HepG2 (cell line): ENCODE results near the gene SRSF2. TPM values are rescaled to one million over a fixed set of nuclear protein-coding genes. Genes with fewer than 3 reads are reported as not detected.

ENCODE experiments used
- DMAP1 ChIP-seq: IDR thresholded peaks from 2 replicates; pipeline ENCODE4 v1.6.1; 2016
- GABPB1 ChIP-seq: IDR thresholded peaks from 2 replicates; pipeline ENCODE4 v1.6.1; 2016; ENCODE audit warnings: mild to moderate bottlenecking, missing genetic modification reagents, moderate library complexity, missing compliant biosample characterization
- GPN1 ChIP-seq: sonication (generic); formaldehyde crosslinking; IDR thresholded peaks from 2 replicates; pipeline ENCODE4 v1.5.1; 2020; ENCODE audit warnings: missing genetic modification reagents, borderline replicate concordance
- IKZF1 ChIP-seq: fragments of 450-650 bp; IDR thresholded peaks from 2 replicates; pipeline ENCODE4 v1.7.1; 2016
- KAT8 ChIP-seq: IDR thresholded peaks from 2 replicates; pipeline ENCODE4 v1.6.1; 2016; ENCODE audit warnings: missing genetic modification reagents, missing compliant biosample characterization
- KDM1A ChIP-seq: IDR thresholded peaks from 2 replicates; pipeline ENCODE4 v1.6.1; 2016; ENCODE audit warnings: missing compliant biosample characterization
- MIER2 ChIP-seq: IDR thresholded peaks from 2 replicates; pipeline ENCODE4 v1.6.1; 2016; ENCODE audit warnings: missing biosample characterization, missing genetic modification reagents
- MZF1 ChIP-seq: sonication (generic); formaldehyde crosslinking; IDR thresholded peaks from 2 replicates; pipeline ENCODE4 v1.8.1; 2023; ENCODE audit warnings: mild to moderate bottlenecking, missing genetic modification reagents, borderline replicate concordance
- SIN3A ChIP-seq: IDR thresholded peaks from 2 replicates; pipeline ENCODE4 v1.6.1; 2011; ENCODE audit warnings: low read depth, mild to moderate bottlenecking, control low read depth, low read length, borderline replicate concordance
- TBP ChIP-seq: sonication (generic); formaldehyde crosslinking; IDR thresholded peaks from 2 replicates; pipeline ENCODE4 v1.5.0; 2020; ENCODE audit warnings: missing genetic modification reagents
- TCF7 ChIP-seq: sonication (generic); IDR thresholded peaks from 2 replicates; pipeline ENCODE4 v1.6.1; 2016; ENCODE audit warnings: antibody characterized with exemption, low read depth
- ZNF329 ChIP-seq: sonication (generic); formaldehyde crosslinking; IDR thresholded peaks from 2 replicates; pipeline ENCODE4 v1.9.0; 2021; ENCODE audit warnings: low read depth, mild to moderate bottlenecking, missing genetic modification reagents
- ZNF557 ChIP-seq: sonication (generic); formaldehyde crosslinking; IDR thresholded peaks from 2 replicates; pipeline ENCODE4 v1.4.0; 2020; ENCODE audit warnings: missing genetic modification reagents
- ZNF572 ChIP-seq: sonication (generic); formaldehyde crosslinking; IDR thresholded peaks from 2 replicates; pipeline ENCODE4 v1.5.1; 2020; ENCODE audit warnings: mild to moderate bottlenecking, missing genetic modification reagents
- polyA plus RNA-seq, 8 experiments: library from polyadenylated mRNA; depleted of rRNA in 3 of 8; stranded (reverse) in 7 of 8; unstranded in 1 of 8; fragments of >200 nt; fragmentation: Illumina TruSeq in 4 of 8; extraction: Trizol in 4 of 8; gene quantifications; 2 replicates each; pipeline versions ENCODE4 v1.2.1 to v1.2.3, GENCODE V29; 2011 to 2016; ENCODE audit warnings: low read depth in 4 of 8, missing spikeins in 1 of 8, mixed read lengths in 1 of 8; ENCODE audit not compliant: insufficient read depth in 1 of 8
- total RNA-seq, 5 experiments: library from RNA; depleted of rRNA; stranded (reverse); fragments of >200 nt; fragmentation: Illumina TruSeq; extraction: Trizol; gene quantifications; 2 replicates each; pipeline ENCODE4 v1.2.3, GENCODE V29; 2016; ENCODE audit warnings: low read depth in 1 of 5
- TF ChIP-seq, protein P1 (sequence below): sonication (generic); formaldehyde crosslinking; IDR thresholded peaks from 2 replicates; pipeline ENCODE4 v1.4.0; 2020; ENCODE audit warnings: missing genetic modification reagents
- TF ChIP-seq, protein P2 (sequence below): sonication (generic); formaldehyde crosslinking; IDR thresholded peaks from 2 replicates; pipeline ENCODE4 v1.9.0; 2022; ENCODE audit warnings: low read depth, missing genetic modification reagents
- TF ChIP-seq, protein P3 (sequence below): sonication (generic); formaldehyde crosslinking; IDR thresholded peaks from 2 replicates; pipeline ENCODE4 v1.5.0; 2020; ENCODE audit warnings: mild to moderate bottlenecking, missing genetic modification reagents, borderline replicate concordance
- TF ChIP-seq, protein P4 (sequence below): sonication (generic); formaldehyde crosslinking; IDR thresholded peaks from 2 replicates; pipeline ENCODE4 v1.8.0; 2022; ENCODE audit warnings: low read depth, missing genetic modification reagents
- TF ChIP-seq, protein P5 (sequence below): sonication (generic); formaldehyde crosslinking; IDR thresholded peaks from 2 replicates; pipeline ENCODE4 v1.4.0; 2020; ENCODE audit warnings: mild to moderate bottlenecking, low read depth, missing genetic modification reagents

Gene SRSF2
- total and polyA plus RNA-seq, 2 of the 13 experiments (the other 11 are each of a cell fraction or from before 2014, with no cell fraction given), result 306 to 319 TPM

GRCh38 chr17:76737082-76737675, at the start of gene SRSF2 (continued):
- TF ChIP-seq, protein P1, sequence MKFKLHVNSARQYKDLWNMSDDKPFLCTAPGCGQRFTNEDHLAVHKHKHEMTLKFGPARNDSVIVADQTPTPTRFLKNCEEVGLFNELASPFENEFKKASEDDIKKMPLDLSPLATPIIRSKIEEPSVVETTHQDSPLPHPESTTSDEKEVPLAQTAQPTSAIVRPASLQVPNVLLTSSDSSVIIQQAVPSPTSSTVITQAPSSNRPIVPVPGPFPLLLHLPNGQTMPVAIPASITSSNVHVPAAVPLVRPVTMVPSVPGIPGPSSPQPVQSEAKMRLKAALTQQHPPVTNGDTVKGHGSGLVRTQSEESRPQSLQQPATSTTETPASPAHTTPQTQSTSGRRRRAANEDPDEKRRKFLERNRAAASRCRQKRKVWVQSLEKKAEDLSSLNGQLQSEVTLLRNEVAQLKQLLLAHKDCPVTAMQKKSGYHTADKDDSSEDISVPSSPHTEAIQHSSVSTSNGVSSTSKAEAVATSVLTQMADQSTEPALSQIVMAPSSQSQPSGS, result peak; percentile 91
- TF ChIP-seq ZNF329 (CRISPR knock-in tag) (peak; percentile 84), KAT8 (CRISPR knock-in tag) (peak; percentile 97), IKZF1 (no peak), TCF7 (no peak; the same call in 1 of the 2 replicates), GABPB1 (CRISPR knock-in tag) (peak; percentile 94), ZNF572 (CRISPR knock-in tag) (no peak; the same call in 1 of the 2 replicates), MZF1 (peak; percentile 81; the same call in 1 of the 2 replicates), MIER2 (CRISPR knock-in tag) (no peak; the same call in none of the 2 replicates), KDM1A (CRISPR knock-in tag) (no peak), DMAP1 (CRISPR knock-in tag) (peak; percentile 97), ZNF557 (CRISPR knock-in tag) (peak; percentile 85), TBP (CRISPR knock-in tag) (peak; percentile 79; the same call in 1 of the 2 replicates), GPN1 (peak; percentile 20; the same call in 1 of the 2 replicates), SIN3A (peak; percentile 99)
- TF ChIP-seq, protein P2, sequence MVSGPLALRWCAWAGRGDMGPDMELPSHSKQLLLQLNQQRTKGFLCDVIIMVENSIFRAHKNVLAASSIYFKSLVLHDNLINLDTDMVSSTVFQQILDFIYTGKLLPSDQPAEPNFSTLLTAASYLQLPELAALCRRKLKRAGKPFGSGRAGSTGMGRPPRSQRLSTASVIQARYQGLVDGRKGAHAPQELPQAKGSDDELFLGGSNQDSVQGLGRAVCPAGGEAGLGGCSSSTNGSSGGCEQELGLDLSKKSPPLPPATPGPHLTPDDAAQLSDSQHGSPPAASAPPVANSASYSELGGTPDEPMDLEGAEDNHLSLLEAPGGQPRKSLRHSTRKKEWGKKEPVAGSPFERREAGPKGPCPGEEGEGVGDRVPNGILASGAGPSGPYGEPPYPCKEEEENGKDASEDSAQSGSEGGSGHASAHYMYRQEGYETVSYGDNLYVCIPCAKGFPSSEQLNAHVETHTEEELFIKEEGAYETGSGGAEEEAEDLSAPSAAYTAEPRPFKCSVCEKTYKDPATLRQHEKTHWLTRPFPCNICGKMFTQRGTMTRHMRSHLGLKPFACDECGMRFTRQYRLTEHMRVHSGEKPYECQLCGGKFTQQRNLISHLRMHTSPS (CRISPR knock-in tag), result peak; percentile 60
- TF ChIP-seq, protein P3, sequence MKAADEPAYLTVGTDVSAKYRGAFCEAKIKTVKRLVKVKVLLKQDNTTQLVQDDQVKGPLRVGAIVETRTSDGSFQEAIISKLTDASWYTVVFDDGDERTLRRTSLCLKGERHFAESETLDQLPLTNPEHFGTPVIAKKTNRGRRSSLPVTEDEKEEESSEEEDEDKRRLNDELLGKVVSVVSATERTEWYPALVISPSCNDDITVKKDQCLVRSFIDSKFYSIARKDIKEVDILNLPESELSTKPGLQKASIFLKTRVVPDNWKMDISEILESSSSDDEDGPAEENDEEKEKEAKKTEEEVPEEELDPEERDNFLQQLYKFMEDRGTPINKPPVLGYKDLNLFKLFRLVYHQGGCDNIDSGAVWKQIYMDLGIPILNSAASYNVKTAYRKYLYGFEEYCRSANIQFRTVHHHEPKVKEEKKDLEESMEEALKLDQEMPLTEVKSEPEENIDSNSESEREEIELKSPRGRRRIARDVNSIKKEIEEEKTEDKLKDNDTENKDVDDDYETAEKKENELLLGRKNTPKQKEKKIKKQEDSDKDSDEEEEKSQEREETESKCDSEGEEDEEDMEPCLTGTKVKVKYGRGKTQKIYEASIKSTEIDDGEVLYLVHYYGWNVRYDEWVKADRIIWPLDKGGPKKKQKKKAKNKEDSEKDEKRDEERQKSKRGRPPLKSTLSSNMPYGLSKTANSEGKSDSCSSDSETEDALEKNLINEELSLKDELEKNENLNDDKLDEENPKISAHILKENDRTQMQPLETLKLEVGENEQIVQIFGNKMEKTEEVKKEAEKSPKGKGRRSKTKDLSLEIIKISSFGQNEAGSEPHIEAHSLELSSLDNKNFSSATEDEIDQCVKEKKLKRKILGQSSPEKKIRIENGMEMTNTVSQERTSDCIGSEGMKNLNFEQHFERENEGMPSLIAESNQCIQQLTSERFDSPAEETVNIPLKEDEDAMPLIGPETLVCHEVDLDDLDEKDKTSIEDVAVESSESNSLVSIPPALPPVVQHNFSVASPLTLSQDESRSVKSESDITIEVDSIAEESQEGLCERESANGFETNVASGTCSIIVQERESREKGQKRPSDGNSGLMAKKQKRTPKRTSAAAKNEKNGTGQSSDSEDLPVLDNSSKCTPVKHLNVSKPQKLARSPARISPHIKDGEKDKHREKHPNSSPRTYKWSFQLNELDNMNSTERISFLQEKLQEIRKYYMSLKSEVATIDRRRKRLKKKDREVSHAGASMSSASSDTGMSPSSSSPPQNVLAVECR (CRISPR knock-in tag), result peak; percentile 88; the same call in 1 of the 2 replicates
- TF ChIP-seq, protein P4, sequence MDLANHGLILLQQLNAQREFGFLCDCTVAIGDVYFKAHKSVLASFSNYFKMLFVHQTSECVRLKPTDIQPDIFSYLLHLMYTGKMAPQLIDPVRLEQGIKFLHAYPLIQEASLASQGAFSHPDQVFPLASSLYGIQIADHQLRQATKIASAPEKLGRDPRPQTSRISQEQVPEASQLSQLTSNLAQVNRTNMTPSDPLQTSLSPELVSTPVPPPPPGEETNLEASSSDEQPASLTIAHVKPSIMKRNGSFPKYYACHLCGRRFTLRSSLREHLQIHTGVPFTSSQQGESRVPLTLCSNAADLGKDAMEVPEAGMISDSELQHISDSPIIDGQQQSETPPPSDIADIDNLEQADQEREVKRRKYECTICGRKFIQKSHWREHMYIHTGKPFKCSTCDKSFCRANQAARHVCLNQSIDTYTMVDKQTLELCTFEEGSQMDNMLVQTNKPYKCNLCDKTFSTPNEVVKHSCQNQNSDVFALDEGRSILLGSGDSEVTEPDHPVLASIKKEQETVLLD (CRISPR knock-in tag), result no peak; the same call in none of the 2 replicates
- TF ChIP-seq, protein P5, sequence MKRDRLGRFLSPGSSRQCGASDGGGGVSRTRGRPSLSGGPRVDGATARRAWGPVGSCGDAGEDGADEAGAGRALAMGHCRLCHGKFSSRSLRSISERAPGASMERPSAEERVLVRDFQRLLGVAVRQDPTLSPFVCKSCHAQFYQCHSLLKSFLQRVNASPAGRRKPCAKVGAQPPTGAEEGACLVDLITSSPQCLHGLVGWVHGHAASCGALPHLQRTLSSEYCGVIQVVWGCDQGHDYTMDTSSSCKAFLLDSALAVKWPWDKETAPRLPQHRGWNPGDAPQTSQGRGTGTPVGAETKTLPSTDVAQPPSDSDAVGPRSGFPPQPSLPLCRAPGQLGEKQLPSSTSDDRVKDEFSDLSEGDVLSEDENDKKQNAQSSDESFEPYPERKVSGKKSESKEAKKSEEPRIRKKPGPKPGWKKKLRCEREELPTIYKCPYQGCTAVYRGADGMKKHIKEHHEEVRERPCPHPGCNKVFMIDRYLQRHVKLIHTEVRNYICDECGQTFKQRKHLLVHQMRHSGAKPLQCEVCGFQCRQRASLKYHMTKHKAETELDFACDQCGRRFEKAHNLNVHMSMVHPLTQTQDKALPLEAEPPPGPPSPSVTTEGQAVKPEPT, result peak; percentile 93; the same call in 1 of the 2 replicates
